Kasumi-1 (cell line): ENCODE measurements around the gene SNAP29.
"Not testable (repeated sequence)": the region's sequence is repeated elsewhere in the genome, so short reads cannot be mapped to it uniquely, and the experiment has no call there.

ENCODE experiments used
- DNase-seq, 2 experiments: peaks; one replicate each; lab custom pipeline; 2025; lab: John Stamatoyannopoulos, UW

Gene SNAP29

DNA sequence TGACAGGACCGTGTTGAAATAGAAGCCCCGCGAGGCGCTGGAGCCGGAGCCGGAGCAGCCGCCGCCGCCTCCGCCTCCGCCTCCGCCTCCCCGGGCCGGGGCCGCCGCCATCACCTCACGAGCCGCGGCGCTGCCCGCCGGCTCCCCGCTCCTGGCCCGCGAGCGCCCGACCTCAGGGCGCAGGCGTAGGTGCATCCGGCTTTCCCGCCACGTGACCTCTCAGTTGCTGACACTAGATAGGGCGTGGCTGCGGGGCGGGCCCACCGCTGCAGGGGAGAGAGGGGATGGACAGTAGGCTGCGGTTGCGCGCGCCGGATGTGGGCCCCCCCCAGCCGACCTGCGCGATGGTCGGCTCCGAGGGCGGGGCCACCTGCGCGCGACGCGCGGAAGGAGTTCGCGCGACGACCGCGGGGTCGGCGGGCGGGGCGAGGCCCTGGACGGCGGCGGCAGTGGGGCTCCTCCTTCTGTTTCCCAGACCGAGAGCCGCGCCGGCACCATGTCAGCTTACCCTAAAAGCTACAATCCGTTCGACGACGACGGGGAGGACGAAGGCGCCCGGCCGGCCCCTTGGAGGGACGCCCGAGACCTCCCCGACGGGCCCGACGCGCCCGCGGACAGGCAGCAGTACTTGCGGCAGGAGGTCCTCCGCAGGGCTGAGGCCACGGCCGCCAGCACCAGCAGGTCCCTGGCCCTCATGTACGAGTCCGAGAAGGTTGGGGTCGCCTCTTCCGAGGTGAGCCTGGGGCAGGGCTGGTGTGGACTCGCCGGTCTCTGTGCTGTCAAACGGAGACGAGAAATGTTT, at the start of gene SNAP29, which contains the start of gene PI4KA:
TSS of gene SNAP29 (plus strand) at position 393 of the 802 bp plus-strand sequence. CDS start at position 497, 104 bp downstream.
TSS of gene PI4KA (minus strand) at position 197 of the 802 bp plus-strand sequence. CDS start at position 111, 86 bp downstream.
- DNase-seq, result peak; percentile 95

DNA sequence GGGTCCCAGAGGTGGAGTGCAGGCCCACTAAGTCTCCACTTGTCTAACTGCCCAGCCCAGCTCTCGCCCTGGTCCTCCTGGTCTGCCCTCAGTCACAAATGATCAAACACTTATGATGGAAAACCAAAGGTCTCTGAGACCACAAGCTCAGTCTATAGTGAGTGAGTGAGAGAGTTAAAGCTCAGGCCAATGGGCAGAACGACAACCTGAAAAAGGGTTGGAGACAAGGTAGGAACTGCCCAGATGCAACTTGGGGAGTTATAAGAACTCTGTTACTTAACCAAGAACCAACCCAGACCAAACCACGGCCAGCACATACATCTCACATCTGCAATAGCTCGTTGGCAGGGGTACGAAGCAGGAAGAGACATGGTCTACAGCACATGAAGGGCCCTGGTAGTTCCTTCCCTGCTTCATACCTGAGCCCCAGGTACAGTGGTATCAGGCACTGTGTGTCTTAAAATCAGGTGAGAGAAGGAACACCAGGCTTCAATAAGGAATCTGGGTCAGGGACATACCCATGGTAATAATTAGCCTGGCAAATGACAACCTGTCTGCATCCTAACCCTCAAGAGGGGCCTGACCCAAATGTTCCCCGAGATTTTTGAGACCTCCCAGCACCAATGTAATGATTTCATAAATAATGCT, 49.1 kb upstream of the SNAP29 start:
- DNase-seq, result no peak

DNA sequence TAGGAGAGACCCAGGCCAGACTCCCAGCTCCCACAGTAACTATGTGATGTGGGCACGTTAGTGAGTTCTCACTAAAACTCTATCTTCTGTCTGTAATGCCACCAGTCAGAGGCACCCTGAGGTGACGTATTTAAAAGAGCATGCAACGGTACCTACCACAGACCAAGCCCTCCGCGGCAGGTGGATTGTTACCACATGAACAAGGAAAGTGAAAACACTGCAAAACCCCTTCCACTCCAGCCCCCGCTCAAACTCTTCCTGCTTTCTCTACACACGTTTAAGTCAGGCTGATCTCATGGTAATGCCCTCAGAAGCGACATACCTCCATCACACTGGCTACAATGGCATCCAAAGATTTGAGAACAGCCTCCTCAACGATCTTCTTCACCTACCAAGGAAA, 48.2 kb upstream of the SNAP29 start:
- DNase-seq, result no peak

DNA sequence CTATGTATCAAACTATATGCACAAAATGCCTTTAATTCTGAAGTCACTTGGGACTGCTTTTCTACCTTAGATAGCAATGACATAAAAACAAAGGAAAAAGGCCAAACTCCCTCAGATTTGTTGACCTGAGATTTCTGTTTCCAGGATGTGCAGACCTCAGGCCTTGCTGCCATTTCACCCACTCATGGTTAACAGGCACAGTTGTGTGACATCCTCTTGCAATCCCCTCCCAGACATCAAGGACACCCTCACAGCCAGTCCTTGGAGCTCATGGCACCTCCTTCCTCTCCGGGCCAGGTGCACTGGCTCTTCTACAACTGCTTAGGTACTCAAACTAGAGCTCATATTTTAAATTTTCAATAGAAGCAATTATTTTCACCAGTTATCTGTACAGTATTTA, 47.6 kb upstream of the SNAP29 start:
- DNase-seq, result no peak

DNA sequence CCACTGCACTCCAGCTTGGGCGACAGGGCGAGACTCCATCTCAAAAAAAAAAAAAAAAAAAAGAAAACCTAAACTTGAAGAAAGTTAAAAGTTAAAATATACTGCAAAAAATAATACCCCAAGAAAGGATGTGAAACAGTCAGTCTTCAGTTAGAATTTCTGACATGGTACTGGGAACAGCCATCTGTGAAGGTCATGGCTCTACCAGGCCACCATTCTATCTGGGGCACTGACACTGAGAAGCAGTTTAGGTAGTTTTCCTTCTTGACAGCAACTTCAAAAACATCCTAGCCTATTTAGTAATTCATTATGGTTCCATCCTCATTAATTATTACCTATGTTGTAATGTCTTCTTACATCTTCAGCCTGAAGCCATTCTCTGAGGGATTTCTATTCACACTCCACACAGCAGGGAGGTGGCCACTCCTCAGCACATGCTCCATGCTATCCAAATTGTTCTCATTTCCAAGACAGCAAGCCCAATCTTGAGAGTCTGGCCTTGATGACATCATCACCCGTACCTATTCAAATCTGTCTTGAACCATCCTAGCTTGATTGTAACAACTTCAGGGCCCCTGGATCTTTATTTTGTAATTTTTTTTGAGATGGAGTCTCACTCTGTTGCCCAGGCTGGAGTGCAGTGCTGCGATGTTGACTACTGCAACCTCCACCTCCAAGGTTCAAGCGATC, 46.7 kb upstream of the SNAP29 start:
- no peak for DNase-seq

DNA sequence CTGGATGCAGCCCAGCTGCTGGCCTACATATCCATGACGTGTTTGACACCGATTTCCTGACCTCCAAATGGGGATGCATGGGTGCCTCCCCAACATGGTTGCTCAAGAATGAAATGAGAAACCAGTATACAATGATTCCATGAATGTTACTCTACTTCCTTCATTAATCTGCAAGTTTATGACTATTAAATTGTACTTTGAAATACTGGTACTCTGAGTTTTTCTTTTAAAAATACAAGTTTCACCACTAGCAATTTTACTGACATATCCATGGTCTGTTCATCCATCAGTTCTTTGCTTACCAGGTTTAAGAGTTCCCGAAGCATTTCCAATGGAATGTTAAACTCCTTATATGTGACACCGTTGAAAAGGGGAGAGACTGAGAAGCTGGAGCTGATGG, 45.8 kb upstream of the SNAP29 start:
- DNase-seq, result no peak

DNA sequence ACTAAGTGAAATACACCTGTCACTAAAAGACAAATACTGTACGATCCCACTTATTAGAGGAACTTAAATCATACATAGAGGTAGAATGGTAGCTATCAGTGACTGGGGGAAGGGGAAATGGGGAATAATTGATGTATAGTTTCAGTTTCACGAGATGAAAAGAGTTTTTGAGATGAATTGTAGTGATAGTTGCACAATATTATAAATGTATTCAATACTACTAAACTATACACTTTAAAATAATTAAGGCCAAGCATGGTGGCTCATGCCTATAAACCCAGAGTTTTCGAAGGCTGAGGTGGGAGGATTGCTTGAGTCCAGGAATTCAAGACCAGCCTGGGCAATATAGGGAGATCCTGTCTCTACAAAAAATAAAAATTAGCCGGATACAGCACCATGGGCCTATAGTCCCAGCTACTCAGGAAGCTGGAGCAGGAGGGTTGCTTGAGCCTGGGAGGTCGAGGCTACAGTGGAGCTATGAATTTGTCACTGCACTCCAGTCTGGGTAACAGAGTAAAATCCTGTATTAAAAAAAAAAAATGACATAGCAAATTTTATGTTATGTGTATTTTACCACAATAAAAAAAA, 44.5 kb upstream of the SNAP29 start:
- no peak for DNase-seq

DNA sequence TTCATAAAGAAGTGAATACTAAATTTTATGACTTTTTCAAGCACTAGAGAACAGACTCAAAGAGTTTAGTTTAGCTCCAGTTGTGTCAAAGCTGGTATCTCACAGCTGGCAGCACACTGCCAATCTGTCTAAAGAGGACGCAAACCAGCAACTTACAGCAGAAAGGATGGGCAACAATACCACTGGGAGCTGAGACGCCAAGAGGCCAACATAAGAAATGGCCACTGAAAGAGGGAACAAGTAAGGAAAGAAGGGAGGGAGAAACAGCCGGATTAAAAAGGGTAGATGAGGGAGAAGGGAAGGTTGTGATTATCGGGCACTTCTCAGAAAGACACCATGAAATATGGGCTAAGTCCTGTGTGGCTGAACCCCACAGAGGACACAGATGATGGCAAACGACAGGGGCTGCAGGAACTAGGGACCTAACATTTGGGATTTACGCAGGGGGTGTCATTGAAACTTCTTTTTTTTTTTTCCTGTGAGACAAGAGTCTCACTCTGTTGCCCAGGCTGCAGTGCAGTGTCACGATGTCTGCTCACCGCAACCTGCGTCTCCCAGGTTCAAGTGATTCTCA, 43.2 kb upstream of the SNAP29 start:
- DNase-seq, result no peak

DNA sequence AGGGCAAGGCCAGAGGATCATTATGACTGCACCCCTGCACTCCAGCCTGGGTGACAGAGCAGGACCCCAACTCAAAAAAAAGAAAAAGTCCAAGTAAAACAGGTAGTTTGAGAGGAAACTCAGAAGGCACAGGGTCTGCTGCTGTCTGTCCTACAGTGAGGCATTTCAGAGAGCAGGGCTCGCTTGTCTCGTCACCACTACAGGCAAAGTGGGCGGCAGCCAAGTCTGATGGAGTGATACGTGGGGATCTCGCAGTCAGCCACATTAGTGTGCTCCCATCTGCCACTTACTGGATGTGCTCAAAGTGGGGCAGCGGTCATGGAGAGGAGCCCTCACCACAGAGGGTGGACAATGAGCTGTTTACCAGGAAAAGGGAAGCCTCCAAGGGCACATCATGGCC, 42.2 kb upstream of the SNAP29 start:
- DNase-seq, result no peak

DNA sequence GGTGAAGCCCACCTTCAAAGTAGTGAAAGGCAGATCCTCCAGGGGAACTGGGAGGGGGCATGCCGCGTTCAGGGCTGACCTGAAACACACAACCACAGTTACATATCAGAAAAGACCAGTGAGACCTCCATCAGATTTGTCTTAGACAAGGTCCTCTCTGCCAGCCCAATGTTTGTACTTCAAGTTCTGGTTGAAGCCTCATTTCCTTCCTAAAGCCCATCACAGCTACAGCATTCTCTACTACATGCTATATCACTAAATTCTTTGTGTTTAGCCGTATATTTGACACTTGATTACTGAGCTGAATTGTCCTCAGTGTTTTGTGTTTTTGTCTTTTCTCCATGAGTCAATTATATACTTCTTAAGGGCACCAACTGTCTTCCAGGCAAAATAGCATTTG, 40.3 kb upstream of the SNAP29 start:
- no peak for DNase-seq

DNA sequence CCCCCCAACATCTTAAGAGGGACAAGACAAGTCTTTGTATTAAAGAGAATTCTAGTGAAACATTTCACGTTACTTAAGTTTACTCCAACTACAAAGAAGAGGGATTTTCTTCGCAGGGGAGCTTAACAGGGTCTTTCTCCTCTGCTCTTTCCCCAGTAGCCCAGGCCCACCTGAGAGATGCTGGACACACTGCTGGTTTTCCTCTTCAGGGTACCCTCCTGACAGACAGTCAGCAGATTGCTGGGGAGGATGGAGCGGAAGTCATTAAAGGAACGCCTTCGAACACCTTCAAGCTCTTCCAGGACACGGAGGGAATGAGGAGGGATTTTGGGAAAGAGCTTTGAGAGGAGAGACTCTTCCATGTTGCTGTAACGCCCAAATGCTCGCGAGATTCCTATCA, 39.3 kb upstream of the SNAP29 start:
- DNase-seq, result no peak

DNA sequence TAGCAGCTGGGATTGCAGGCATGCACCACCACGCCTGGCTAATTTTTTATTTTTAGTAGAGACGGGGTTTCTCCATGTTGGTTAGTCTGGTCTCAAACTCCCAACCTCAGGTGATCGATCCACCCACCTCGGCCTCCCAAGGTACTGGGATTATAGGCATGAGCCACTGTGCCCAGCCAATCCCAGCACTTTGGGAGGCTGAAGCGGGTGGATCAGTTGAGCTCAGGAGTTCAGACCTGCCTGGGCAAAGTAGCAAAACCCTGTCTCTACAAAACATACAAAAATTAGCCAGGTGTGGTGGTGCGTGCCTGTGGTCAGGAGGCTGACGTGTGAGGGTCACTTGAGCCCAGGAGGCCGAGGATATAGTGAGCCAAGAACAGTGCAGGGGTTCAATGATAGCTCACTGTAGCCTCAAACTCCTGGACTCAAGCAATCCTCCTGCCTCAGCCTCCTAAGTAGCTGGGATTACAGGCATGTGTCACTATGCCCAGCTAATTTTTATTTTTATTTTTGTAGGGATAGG, 37.0 kb upstream of the SNAP29 start:
- not testable (repeated sequence) for DNase-seq

DNA sequence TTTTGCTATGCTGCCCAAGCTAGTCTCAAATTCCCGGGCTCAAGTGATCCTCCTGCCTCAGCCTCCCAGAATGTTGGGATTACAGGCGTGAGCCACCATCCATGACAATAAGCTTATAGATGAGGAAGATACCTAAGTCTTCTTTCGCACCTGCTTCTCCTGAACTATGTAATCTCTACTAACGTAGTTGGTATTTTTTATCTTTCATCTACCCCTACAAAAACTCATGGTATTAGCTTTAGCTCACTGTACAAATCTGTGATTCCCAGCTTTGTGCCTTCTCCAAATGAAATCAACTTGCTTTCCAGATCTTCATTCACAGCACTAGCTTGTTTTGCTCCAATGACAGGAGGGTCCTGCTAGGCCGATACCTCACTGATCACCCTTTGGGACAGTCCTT, 36.6 kb upstream of the SNAP29 start:
- DNase-seq, result no peak

DNA sequence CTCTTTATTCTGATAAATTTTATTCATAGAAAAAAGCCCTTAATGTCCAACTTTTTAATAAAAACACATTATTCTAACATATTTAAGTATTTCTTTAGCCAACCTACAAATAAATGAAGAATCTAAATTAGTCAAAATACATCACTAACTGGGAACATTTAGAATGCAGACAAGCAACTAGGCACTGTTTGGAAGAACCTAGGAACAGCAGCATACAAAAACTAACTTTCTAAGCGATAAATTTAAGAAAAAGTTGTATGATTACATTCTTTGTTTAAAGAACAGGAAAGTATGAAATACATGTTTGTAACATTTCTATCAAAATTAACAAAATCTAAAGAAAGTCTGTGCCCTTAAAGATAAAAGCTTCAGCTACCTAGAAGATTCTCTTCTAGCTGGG, 35.5 kb upstream of the SNAP29 start:
- DNase-seq, result no peak

DNA sequence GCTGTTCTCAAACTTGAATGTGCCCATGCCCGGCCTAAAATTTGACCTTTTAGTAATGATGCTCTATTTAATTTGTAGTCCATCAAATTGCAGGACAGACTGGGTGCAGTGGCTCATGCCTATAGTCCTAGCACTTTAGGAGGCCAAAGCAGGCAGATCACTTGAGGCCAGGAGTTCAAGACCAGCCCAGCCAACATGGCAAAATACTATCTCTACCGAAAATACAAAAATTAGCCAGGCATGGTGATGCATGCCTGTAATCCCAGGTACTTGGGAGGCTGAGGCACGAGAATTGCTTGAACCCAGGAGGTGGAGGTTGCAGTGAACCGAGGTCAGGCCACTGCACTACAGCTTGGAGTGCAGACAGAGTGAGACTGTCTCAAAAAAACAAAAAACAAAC, 33.6 kb upstream of the SNAP29 start:
- DNase-seq, result not testable (repeated sequence)

DNA sequence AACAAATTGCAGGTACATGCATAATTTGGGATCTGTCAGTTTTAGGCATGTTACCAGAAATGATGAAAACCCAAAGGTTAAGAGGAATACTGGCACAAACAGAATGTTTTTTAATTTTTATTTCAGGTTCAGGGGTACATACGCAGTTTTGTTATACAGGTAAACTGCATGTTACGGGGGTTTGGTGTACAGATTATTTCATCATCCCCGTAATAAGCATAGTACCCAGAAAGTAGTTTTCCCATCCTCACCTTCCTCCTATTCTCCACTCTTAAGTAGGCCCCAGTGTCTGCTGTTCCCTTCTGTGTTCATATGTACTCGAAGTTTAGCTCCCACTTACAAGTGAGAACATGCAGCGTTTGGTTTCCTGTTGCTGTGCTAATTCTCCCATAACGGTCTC, 33.2 kb upstream of the SNAP29 start:
- DNase-seq, result no peak

DNA sequence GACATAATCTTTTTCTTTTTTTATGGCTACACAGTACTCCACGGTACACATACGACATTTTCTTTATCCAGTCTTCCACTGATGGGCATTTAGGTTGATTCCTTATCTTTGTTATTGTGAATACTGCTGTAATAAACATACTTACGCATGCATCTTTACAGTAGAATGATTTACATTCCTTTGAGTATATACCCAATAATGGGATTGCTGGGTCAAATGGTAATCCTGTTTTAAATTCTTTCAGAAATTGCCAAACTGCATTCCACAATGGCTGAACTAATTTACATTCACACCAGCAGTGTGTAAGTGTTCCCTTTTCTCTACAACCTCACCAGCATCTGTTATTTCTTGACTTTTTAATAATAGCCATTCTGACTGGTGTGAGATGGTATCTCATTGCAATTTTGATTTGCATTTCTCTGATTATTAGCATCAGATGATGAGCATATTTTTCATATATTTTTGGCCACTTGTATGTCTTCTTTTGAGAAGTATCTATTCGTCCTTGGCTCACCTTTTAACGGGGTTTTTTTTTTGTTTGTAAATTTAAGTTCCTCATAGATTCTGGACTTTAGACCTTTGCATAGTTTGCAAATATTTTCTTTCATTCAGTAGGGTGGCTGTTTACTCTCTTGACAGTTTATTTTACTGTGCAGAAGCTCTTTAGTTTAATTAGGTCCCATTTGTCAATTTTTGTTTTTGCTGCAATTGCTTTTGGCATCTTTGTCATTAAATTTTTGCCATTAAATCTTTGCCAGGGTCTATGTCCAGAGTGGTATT, 32.2 kb upstream of the SNAP29 start:
- DNase-seq, result not testable (repeated sequence)

DNA sequence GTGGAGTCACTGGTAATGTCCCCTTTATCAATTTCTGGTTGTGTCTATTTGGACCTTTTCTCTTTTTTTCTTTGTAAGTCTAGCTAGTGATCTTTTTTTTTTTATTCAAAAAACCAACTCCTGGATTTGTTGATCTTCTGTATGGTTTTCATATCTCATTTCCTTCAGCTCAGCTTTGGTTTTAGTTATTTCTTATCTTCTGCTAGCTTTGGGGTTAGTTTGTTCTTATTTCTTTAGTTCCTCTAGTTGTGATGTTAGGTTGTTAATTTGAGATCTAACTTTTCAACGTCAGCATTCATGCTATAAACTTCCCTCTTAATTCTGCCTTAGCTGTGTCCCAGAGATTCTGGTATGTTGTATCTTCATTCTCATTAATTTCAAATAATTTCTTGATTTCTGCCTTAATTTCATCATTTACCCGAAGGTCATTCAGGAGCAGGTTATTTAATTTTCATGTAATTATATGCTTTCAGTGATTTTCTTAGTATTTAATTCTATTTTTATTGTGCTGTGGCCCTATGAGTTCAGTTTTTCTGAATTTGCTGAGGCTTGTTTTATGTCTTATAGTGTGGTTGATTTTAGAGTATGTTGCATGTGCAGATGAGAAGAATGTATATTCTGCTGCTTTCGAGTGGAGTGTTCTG, 29.2 kb upstream of the SNAP29 start:
- no peak for DNase-seq

DNA sequence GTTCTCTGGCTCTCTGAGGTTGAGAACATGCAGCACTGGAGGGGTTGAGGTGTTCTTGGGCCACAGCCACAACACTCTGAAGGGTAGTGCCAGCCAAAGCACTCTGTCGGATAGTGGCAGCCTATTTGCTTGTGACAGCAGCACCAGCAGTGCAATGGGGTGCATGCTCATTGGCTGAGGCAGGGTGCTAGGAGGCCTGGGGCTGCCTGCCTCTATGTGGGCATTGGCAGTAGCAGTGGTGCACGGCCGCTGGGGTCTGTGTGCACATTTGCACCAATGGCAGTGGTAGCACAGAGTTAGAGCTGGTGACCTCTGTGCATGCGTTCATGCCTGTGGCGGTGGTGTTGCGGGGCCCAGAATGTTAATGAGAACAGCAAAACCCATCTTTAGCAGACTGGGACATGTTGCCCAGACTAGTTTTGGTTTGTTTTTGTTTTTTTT, 25.6 kb upstream of the SNAP29 start:
- DNase-seq, result no peak

DNA sequence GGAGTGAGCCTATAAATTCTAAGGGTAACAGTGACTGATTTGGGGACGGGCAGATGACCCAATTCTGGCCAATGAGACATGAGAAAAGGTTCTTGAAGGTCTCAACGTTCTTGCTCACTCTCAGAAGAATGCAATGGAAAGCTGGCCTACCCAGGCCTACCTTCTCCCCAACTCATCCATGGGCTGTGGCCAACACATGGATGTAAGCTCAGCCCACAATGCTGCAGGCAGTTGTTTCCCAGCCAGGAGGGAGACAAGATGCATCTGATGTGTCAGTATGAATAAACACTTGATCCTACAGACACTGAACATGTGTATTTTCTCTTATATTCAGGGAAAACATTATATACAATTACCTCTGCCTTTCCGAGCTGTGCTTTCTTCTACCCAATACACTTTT, 24.6 kb upstream of the SNAP29 start:
- DNase-seq, result no peak

DNA sequence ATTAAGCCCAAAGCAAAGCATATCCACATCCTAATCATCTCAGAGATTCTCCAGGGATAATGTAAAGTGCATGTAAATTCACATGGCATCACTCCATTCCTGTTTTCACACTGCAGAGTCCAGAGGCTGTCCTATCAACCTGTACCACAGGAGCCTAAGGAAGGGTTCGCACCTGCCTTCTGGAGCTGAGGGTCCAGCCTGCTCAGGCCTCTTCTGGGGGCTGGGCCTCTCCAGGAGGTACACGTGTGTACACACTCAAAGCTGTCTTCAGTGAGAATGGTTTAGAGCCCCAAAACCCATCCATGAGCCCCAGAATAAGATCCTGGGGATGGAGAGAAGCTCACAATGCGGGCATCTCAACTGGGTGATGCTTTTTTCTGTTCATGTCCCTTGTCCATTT, 24.1 kb upstream of the SNAP29 start:
- DNase-seq, result no peak
